HG03342 (cell line): ENCODE data around the gene COMMD9.

Experiments used
- ATAC-seq: cut with Tn5 transposase; IDR thresholded peaks from one replicate; pipeline ENCODE4 v1.9.1; 2021; ENCODE audit warnings: mild to moderate bottlenecking, moderate library complexity; ENCODE audit not compliant: unreplicated experiment

Gene COMMD9

DNA sequence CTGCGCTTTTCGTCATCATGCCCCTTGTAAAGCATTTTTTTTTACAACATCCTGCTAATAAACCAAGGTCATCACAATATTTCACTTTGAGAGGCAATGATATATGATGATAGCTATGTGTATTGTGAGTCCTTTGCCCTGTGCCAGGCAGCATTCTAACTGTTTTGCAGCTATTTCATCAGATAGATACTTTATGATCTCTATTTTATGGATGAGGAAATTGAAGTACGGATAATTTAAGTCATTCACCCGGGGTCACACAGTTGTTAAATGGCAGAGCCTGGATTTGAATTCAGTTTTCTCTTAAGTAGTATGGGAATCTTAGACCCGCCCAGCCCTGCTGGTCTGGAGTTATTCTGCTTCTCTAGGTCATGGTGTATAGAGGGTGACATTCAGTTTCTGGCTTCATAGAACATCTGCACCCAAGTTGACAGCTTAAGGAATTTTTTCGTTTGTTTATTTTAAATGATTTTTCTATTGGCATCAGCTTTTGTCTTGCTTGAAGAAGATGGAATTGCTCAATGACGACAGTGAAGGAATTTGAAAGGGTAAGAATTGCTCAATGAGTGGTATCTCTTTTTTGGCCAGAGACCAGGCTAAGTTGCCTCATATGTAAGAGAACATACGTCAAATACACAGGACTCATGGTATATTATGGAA, 7.8 kb upstream of the COMMD9 start:
- ATAC-seq = no peak

DNA sequence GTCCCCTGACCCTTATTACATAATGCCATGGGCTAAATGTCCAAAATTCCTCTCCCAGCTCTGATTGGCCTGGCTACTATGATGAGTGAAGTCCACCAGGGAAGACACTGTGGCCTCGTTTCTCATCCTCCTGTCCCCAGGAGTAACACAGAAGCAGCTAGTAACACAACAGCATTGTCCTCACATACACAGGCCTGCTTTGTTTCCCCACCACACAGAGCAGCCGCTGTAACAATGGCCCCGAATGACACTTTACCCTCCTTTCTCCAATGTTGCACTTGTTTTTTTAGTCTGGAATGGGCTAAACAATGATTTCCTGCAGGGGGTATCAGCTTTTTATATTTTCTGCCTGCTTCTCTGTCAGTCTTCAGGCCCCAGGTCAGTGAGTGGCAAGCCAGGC, 6.7 kb upstream of the COMMD9 start, which contains the start of gene PRR5L:
PRR5L (plus strand) TSS at position 363 of the 400 bp plus-strand sequence. CDS start 104,834 bp downstream, outside the sequence.
- ATAC-seq = no peak

DNA sequence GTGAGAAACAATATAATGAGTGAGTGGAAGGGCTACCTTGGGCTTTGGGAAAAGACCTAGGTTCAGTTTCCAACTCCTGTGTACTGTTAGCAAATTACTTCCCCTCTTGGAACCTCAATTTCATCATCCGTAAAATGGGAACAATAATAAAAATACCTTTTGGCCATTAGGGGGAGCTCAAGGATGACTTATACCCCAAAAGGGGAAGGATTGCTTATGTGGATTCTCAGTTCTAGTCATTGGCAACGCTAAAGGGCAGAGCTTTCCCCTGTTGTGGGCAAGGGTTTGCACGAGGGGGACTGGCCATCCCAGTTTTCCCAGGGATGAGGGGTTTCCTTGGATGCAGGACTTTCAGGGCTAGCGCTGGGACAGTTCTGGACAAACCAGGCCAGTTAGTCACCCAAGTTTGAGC, 3.1 kb upstream of the COMMD9 start:
- peak; percentile 34 for ATAC-seq

DNA sequence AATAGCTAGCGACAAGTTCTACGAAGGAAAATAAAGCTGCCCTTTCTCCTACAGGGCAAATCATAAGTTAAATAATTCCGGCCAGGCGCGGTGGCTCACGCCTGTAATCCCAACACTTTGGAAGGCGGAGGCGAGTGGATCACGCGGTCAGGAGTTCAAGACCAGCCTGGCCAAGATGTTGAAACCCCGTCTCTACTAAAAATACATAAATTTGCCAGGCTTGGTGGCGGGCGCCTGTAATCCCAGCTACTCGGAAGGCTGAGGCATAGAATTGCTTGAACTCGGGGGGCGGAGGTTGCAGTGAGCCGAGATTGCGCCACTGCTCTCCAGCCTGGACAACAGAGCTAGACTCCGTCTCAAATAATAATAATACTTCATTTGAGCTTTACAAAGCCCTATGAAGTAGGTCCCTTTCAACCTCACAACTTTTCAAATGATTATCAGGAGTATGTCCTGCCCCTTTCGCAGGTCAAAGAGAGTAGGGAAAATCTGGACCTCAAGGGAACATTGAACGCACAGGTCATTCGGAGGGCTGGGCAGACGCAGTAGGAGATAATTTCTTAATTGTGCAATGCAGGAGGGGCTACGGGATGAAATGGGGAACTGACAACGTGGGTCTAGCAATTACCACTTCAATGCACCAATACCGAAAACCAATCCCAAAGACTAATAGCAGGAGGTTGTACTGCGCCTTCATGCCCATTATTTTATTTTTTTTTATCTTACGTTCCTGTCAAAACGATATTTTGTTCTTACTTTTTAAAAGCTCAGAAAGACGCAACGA, 590 bp downstream of the COMMD9 start:
- no peak for ATAC-seq

DNA sequence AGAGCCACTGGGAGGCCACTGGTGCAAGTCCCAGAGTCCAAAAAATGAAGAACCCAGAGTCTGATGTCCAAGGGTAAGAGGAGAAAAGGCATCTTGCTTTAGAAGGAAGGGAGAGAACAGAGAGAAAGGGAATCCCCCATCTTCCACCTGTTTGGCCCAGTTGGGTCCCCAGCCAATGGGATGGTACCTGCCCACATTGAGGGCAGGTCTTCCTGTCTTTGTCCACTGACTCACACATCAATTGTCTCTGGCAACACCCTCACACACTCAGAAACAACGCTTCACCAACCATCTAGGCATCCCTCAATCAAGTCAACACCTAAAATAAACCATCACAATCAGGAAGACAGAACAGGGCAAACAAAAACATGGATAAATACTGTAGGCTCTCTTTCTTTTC, 6.3 kb downstream of the COMMD9 start:
- no peak for ATAC-seq

DNA sequence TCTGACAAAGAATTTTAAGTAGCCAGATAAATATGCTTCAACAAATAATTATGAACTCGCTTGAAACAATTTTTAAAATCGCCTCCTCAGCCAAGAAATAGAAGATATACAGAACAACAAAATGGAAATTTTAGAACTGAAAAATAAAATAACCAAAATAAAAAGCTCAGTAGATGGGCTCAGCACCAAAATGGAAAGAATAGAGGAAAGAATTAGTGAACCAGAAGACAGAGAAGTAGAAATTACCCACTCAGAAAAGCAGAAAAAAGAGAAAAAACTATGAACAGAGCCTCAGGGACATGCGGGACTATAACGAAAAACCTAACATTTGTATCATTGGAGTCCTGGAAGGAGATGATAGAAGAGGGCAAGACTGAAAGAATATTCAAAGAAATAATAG, 7.4 kb downstream of the COMMD9 start:
- ATAC-seq = no peak

DNA sequence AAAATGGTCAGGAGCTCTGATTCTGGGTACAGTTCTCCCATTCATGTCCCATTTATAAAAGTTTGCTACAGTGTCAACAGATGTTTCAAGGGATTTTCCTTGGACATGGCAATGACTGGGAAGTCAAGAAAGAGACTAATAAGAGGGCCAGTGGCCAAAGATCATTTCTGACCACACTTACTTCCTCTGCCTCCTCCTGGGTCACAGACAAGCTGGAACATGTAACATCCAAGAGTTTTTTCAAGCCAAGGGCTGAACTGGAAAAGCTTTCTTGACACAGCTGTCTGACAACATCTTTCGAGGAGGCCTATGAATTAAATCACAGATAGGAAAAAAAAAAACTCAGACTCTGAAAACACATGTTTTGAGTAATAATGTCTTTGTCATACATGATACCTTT, 8.7 kb downstream of the COMMD9 start:
- ATAC-seq = no peak

DNA sequence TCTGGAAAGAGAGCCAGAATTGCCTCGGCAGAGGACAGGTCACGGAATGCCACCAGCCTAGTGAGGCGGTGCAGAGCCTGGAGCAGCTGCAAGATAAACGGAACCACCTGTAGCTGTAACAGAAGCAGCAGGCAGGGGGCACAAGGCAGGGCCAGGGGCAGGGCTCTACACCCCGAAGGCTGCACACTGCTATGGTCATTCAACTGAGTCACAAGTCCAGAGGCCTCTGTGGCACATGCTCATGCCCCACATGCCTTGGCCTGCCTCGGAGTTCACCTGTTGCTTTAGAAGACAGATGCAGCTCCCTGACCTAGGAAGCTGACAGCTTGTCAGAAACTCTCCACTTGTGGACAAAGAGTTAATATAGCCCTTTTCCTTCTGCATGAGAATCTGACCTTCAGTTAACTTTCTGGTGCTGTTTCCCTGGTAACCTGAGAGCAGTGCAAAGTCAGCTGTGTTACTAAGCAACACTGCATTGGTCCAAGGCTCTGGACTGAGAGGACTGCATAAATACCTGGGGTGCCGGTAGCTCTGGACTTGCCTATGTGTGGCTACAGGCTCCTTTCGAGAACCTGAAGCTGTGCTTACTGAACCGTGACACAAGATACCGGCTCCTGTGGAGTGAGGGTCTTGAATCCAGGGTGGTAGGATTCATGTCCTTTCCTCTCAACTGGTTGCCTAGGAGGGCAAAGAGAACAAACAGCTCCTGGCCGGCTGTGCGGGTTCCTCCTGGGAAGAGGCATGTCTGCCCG, 10.5 kb downstream of the COMMD9 start:
- no peak for ATAC-seq

DNA sequence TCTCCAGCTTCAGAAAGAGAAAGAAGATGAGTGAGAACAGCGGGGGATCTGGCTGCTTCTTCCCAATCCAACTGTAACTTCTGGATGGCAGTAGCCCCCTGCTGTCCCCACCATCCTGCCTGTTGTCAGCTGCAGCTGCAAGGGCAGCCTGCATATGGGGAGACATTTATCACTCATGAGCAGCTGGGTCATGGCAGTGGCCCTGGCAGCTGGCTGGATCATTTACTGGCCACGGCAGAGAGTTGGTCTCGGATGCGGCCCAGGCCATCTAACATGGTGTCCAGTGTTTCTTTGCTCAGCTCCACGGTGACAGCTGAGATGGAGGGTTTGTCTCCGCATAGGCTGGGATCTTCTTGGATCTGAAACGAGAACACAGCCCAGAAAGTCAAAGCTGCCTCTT, 14.8 kb downstream of the COMMD9 start:
- no peak for ATAC-seq

DNA sequence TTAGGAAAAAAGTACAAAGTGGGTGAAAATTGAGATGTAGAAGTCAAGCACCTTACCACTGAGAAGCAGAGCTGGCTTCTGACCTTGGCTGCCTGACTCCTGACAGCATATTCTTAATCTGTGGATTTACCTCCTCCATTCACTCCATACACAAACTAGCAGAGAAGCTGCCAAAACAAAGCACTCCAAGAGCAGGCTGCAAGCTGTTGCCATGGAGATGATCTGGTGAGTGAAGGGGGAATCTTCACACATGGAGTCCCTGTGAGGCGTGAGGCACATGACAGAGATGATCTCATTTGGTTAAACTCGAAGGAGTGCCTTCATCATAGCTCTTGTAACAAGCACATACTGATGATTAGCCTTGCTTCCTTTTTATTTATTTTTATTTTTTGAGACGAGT, 16.1 kb downstream of the COMMD9 start:
- no peak for ATAC-seq

DNA sequence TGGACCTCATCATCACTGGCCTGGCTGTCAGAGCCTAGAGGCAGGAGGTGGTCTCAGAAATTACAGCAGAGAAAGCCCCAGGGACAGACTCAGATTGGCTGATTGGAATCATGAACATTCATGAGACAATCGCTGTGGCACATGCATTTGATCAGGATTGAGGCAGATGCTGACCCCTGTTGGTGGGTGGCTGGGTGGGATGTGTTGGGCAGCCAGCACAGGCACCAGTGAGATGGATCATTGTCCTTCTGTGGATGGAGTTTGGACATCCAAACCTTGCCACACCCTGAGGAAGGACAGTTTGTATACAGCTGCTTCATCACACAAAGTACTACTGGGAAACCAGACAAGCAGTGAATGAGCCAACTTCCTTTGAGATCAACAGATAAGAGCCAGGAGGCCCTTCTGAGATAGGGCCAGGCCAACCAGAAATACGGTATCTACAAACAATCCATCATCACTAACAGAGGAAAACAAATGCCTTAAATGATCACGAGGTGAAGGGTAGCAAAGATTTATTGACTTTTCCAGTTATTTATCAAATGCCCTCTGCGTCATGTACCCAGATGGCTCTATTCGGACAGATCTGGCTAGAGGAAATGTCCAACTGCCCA, 17.3 kb downstream of the COMMD9 start:
- ATAC-seq = no peak

DNA sequence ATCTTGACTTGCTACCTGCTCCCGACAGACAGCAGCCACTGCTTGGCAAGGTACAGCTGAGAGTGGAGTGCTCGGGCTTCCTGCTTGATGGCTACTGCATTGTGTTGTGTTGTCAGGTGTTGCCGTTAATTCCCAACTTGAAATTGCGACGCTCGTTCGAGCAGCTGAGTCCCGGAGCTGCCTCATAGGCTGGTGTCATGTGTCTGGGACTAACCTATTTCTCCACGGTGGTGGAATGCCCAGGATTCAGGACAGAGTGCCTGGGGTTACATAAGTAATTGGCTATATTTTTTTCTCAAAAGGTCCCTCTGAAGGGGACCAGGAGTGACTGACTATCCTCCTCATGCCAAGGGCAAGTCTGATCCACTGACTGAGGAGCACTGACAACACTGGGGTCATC, 18.5 kb downstream of the COMMD9 start:
- no peak for ATAC-seq

DNA sequence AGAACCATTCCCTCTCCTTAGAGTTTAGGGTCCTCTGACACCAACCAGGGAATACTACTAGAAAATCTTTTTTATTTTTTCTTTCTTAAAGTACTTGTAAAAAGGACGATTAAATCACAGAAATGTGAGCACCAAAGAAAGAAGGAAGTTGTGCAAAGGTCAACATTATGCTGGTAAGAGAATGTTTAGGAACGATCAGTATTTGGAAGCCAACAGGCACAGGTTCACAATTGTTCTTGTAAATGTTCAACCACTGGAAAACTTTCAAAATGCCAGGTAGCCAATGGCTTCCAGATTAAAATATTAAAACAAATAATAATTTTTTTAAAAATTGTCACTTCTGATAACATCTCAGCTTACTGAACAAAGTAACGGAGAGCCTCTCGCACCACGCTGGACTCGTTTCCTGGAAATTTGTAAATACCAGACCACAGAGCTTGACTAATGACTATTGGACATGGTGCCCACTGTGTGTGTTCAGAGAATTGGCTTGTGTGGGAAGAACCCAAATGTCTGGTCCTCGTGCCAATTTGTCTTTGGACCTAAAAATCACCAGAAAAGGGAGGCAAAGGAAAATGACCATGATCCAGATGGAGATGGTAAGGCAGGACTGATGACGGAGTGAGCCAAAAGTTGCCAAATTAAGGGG, 20.8 kb downstream of the COMMD9 start:
- no peak for ATAC-seq

DNA sequence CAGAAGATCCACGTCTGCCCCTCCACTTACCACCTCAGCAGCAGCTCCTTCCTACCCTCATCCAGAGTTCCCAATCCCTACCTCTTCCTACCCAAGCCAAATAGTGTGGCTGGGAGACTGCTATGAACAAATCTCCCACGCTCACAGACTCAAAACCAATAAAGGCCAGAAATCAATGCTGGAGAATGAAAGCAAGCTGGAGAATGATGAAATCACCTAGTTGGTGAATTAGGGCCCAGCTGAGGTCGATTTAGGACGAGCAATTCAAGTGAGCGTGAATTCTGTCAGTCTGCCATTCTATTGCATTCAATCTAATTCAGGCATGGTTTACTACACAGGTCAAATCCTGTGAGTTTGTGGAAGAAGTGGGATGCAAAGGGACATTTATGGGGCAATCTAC, 22.5 kb downstream of the COMMD9 start:
- no peak for ATAC-seq

DNA sequence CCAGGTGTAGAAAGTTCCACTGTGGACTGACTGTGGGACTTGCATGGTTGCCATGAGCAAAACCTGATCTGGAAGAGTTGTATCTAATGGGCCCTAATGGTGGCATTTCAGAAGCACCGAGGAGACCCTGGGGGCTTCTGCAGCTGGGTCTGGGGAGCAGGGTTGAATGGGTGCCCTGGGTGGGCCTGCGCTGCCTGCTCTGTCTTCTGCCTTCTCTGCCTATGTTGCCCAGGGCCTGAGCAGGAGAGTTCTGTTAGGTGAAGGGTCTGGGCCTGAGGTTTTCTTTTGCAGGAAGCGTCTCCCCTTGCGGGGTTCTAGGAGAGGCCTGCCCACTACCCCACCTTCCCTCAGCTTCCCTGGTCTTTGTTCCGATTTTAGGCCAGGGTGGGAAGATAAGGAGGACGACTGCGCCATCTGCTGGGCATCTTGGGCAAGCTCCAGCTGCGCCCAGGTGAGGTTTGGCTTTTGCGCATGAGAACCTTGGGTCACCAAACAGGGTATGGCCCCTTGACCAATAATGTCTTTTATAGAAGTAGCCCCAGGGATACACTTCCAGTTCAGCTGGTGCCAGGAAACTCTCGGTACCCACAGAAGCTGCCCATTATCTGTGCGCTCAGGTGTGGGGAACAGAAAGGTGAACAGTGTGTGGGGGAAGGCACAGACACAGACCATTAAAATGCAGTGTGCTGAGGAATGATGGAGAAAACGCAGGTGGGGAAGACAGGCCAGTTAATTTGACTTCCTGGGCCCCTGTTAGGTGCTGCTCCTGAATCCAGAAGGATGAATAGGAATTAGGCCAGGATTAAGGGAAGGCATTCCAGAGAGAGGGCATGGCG, 23.2 kb downstream of the COMMD9 start:
- ATAC-seq = no peak

DNA sequence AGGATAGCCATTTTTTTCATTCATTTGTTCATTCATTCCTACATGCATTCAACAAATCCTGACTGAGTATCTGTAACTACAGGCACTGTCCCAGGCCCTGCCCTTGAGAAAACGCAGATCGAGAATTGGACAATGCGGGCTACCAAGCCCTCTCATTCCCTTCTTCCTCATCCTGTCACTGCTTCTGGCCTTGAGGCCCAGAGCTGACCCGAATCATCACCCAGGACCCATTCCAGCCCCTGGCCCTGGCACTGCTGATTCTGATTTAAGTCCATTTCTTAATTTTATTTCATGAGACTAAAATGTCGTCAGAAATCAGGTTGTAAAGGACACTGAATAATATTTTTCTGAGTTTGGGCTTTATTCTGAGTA, 24.3 kb downstream of the COMMD9 start:
- no peak for ATAC-seq

DNA sequence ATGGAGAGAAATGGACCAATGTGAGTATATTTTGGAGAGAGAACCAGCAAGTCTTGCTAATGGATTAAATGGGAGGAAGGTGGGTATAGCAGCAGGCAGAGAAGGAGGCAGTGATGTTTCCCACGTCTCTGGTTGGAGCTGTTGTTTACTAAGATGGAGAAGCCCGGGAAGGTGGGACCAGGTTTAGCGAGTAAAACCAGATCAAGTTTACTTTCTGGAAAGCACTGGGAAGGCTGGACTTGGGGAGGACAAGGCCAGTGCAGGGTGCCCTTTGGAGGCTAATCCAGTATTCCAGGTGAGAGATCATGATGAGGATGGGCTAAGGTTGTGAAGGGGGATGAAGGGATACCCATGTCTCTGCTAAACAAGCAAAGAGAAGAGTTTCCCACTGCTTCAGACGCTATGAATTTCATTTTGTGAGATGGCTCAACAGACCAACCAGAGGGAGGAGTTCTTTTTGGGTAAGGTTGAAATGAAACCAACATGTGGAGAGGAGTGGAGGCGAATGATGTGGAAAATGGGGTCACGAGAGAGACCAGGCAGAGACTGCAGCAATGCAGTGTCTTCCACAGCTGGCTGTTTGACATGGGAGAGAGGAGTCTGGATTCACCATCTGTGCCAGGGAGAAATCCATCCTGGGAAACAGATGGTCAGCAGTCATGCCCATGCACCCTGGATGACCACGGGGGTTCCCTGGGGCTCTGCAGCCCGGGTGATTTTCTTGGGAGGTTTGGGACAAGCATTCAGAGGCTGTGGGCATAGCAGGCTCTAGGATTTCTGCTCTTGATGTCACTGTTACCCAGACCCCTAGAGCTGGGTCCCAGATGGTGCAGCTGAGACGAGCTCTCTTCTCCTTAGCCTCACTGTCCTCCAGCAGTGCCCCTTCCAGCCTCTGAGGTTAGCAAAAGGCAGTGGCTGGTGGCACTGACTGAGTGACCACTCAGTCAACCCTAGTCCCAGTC, 24.9 kb downstream of the COMMD9 start:
- ATAC-seq = no peak

DNA sequence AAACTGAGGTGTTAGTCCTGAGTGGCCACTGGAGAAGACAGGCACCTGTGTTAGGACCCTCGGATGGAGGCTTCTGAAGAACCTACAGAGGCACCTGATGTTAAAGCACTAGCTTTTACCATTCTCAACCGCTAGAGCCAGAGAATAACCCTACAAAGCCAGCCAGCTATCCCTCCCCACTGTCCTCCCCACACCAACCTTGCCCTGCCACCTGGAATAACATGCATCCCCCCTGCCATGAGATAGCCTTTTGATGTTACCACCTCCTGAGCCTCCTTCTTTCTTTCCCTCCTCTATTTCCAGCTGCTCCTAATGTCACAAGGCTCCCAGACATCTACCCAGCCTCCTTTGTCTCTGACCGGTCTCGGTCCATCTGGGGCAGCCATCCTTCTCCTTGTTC, 28.1 kb downstream of the COMMD9 start:
- ATAC-seq = no peak
